HG03521 (cell line): ENCODE measurements around the gene DNAJB8.

Experiments used
- ATAC-seq: cut with Tn5 transposase; IDR thresholded peaks from one replicate; pipeline ENCODE4 v1.9.1; 2021; ENCODE audit warnings: mild to moderate bottlenecking, moderate library complexity; ENCODE audit not compliant: unreplicated experiment

Gene DNAJB8

GRCh38 chr3:128415200-128415772 is 51.4 kb downstream of the DNAJB8 start:
- ATAC-seq = no peak

GRCh38 chr3:128413413-128414205 is 53.1 kb downstream of the DNAJB8 start:
- ATAC-seq = no peak

GRCh38 chr3:128413003-128413370 is 53.7 kb downstream of the DNAJB8 start:
- ATAC-seq = no peak
